Hepatocyte (in vitro differentiated cells): ENCODE results near the gene SMPDL3B. TPM values are rescaled to one million over a fixed set of nuclear protein-coding genes. Genes with fewer than 3 reads are reported as not detected.
"Not testable (repeated sequence)": the region's sequence is repeated elsewhere in the genome, so short reads cannot be mapped to it uniquely, and the experiment has no call there.

ENCODE experiments used
- DNase-seq: peaks from one replicate; pipeline ENCODE4 v3.0.0-alpha.2; 2016; ENCODE audit warnings: low spot score
- H2AFZ ChIP-seq: fragments of 200-600 bp; sonication (generic); 2 replicates; pipeline ENCODE4 v1.6.0; 2016; ENCODE audit warnings: antibody characterized with exemption, mild to moderate bottlenecking
- H3K27ac ChIP-seq: fragments of 200-600 bp; sonication (generic); 2 replicates; pipeline ENCODE4 v1.5.1; 2016; ENCODE audit warnings: mild to moderate bottlenecking
- H3K27me3 ChIP-seq: fragments of 200-600 bp; sonication (generic); 2 replicates; pipeline ENCODE4 v1.6.1; 2016
- H3K36me3 ChIP-seq: fragments of 200-600 bp; sonication (generic); replicated peaks from 2 replicates; pipeline ENCODE4 v1.5.1; 2016; ENCODE audit warnings: low read depth; ENCODE audit not compliant: insufficient read depth
- H3K4me1 ChIP-seq: fragments of 200-600 bp; sonication (generic); 2 replicates; pipeline ENCODE4 v1.5.1; 2016; ENCODE audit warnings: mild to moderate bottlenecking, moderate library complexity; ENCODE audit not compliant: insufficient read depth
- H3K4me2 ChIP-seq: fragments of 200-600 bp; sonication (generic); 2 replicates; pipeline ENCODE4 v1.6.0; 2016
- H3K4me3 ChIP-seq: fragments of 200-600 bp; sonication (generic); 2 replicates; pipeline ENCODE4 v1.5.1; 2016; ENCODE audit warnings: mild to moderate bottlenecking
- H3K79me2 ChIP-seq: fragments of 200-600 bp; sonication (generic); 2 replicates; pipeline ENCODE4 v1.6.0; 2017; ENCODE audit warnings: mild to moderate bottlenecking
- H3K9me2 ChIP-seq: fragments of 200-600 bp; sonication (generic); replicated peaks from 2 replicates; pipeline ENCODE4 v1.6.0; 2017; ENCODE audit warnings: mild to moderate bottlenecking; ENCODE audit not compliant: insufficient read depth
- H3K9me3 ChIP-seq: fragments of 200-600 bp; sonication (generic); 2 replicates; pipeline ENCODE4 v1.5.1; 2016; ENCODE audit warnings: low read depth, mild to moderate bottlenecking
- H4K20me1 ChIP-seq: fragments of 200-600 bp; sonication (generic); 2 replicates; pipeline ENCODE4 v1.6.0; 2016; ENCODE audit warnings: mild to moderate bottlenecking; ENCODE audit not compliant: insufficient read depth, poor library complexity, severe bottlenecking
- CTCF ChIP-seq: fragments of 200-600 bp; sonication (generic); IDR thresholded peaks from 2 replicates; pipeline ENCODE4 v1.5.1; 2016; ENCODE audit warnings: antibody characterized with exemption, mild to moderate bottlenecking; ENCODE audit not compliant: poor library complexity
- EZH2 ChIP-seq: fragments of 200-600 bp; sonication (generic); IDR thresholded peaks from 2 replicates; pipeline ENCODE4 v1.6.1; 2016; ENCODE audit warnings: antibody characterized with exemption, mild to moderate bottlenecking, borderline replicate concordance
- EZH2phosphoT487 ChIP-seq: fragments of 200-600 bp; sonication (generic); IDR thresholded peaks from one replicate; pipeline ENCODE4 v1.6.1; 2018; ENCODE audit warnings: antibody characterized with exemption, mild to moderate bottlenecking, low read depth, moderate library complexity; ENCODE audit not compliant: unreplicated experiment, severe bottlenecking
- WGBS: methylation state at CpG from one replicate; pipeline ENCODE4 v1.1.6; 2016; ENCODE audit warnings: low lambda C conversion rate; ENCODE audit errors: missing lambda C conversion rate; 5-methylcytosine and 5-hydroxymethylcytosine counted together
- polyA plus RNA-seq: library from polyadenylated mRNA; unstranded; fragments of >200 nt; fragmentation: Nextera tagmentation; extraction: Ambion mirVana; gene quantifications from 2 replicates; pipeline ENCODE4 v1.2.1, GENCODE V29; 2016
- total RNA-seq: library from RNA; depleted of rRNA; stranded (reverse); fragments of >200 nt; gene quantifications from 2 replicates; pipeline ENCODE4 v1.2.3, GENCODE V29; 2014

The SMPDL3B gene
- total and polyA plus RNA-seq, 2 experiments from 2014 or later, result 16.2 to 17.3 TPM

- H3K9me2 ChIP-seq, result no peaks in the 10 kb centered on the region
- H3K4me3 ChIP-seq, result no peak overlapping the region
- no peaks in the 10 kb centered on the region for H4K20me1 ChIP-seq
- H3K4me1 ChIP-seq, result no peaks in the 10 kb centered on the region
- H3K36me3 ChIP-seq, result peaks cover 9% of the 10 kb centered on the region
- TF ChIP-seq CTCF, result no peak
- no peak for TF ChIP-seq EZH2phosphoT487
- no peak for TF ChIP-seq EZH2
- H3K27me3 ChIP-seq, result no peaks in the 10 kb centered on the region
- H3K4me2 ChIP-seq, result no peak overlapping the region
- no peak for DNase-seq
- H3K9me3 ChIP-seq, result no peaks in the 10 kb centered on the region
- H3K27ac ChIP-seq, result no peak overlapping the region
- H3K79me2 ChIP-seq, result no peaks in the 10 kb centered on the region
- no peak overlapping the region for H2AFZ ChIP-seq
- WGBS, result 95% methylated on average over 3 of the region's 3 CpGs
Measured at GRCh38 chr1:27990920-27991537, 56.2 kb downstream of the SMPDL3B start.

- TF ChIP-seq EZH2 (no peak), EZH2phosphoT487 (no peak), CTCF (no peak)
- Histone ChIP-seq H4K20me1 (no peaks in the 10 kb centered on the region), H3K4me2 (no peak overlapping the region), H3K36me3 (peaks cover 9% of the 10 kb centered on the region), H3K27me3 (no peaks in the 10 kb centered on the region), H3K27ac (no peak overlapping the region), H3K79me2 (no peaks in the 10 kb centered on the region), H2AFZ (no peak overlapping the region), H3K4me1 (no peaks in the 10 kb centered on the region), H3K9me2 (no peaks in the 10 kb centered on the region), H3K9me3 (no peaks in the 10 kb centered on the region), H3K4me3 (no peak overlapping the region)
- no peak for DNase-seq
- 81% methylated on average over 6 of the region's 6 CpGs for WGBS
Measured at GRCh38 chr1:27992276-27992675, 57.5 kb downstream of the SMPDL3B start.

- WGBS, result 87% methylated on average over 3 of the region's 3 CpGs
- DNase-seq, result no peak
- no peaks in the 10 kb centered on the region for H4K20me1 ChIP-seq
- no peaks in the 10 kb centered on the region for H3K27me3 ChIP-seq
- H2AFZ ChIP-seq, result no peak overlapping the region
- no peaks in the 10 kb centered on the region for H3K9me2 ChIP-seq
- no peak overlapping the region for H3K27ac ChIP-seq
- no peak for TF ChIP-seq EZH2phosphoT487
- no peak for TF ChIP-seq EZH2
- no peak for TF ChIP-seq CTCF
- no peaks in the 10 kb centered on the region for H3K4me1 ChIP-seq
- H3K4me3 ChIP-seq, result no peak overlapping the region
- H3K4me2 ChIP-seq, result no peak overlapping the region
- H3K9me3 ChIP-seq, result no peaks in the 10 kb centered on the region
- no peaks in the 10 kb centered on the region for H3K79me2 ChIP-seq
- H3K36me3 ChIP-seq, result peaks cover 9% of the 10 kb centered on the region
Measured at GRCh38 chr1:27993241-27993640, 58.4 kb downstream of the SMPDL3B start.

GRCh38 chr1:27994060-27994459 lies 59.3 kb downstream of the SMPDL3B start:
- Histone ChIP-seq H2AFZ (no peak overlapping the region), H3K4me1 (no peaks in the 10 kb centered on the region), H3K9me2 (no peaks in the 10 kb centered on the region), H3K27ac (no peak overlapping the region), H3K79me2 (no peaks in the 10 kb centered on the region), H3K4me3 (no peak overlapping the region), H3K27me3 (no peaks in the 10 kb centered on the region), H3K9me3 (no peaks in the 10 kb centered on the region), H3K4me2 (no peak overlapping the region), H4K20me1 (no peaks in the 10 kb centered on the region), H3K36me3 (peaks cover 5% of the 10 kb centered on the region)
- WGBS, result 76% methylated on average over 1 of the region's 1 CpG
- DNase-seq, result peak; percentile 11
- TF ChIP-seq EZH2phosphoT487 (no peak), CTCF (no peak), EZH2 (no peak)

GRCh38 chr1:27994526-27994925 lies 59.7 kb downstream of the SMPDL3B start:
- 96% methylated on average over 6 of the region's 6 CpGs for WGBS
- H3K9me2 ChIP-seq, H3K27me3 ChIP-seq, H3K27ac ChIP-seq, DNase-seq, H3K4me3 ChIP-seq, H3K4me1 ChIP-seq, H3K79me2 ChIP-seq, H3K9me3 ChIP-seq, H2AFZ ChIP-seq, H3K4me2 ChIP-seq, H4K20me1 ChIP-seq, H3K36me3 ChIP-seq: not testable (repeated sequence)
